Activated CD8-positive, alpha-beta T cell treated with anti-CD3 and anti-CD28 coated beads, Interleukin-2, amount 10 ng/mL, durations not matched to agents 7 days and 5 days (primary cell): ENCODE measurements around the gene JUP. TPM values are rescaled to one million over a fixed set of nuclear protein-coding genes. Genes with fewer than 3 reads are reported as not detected.

ENCODE experiments used
- ATAC-seq: fragments of 150-1000 bp; cut with Tn5 transposase; one replicate; pipeline ENCODE4 v1.10.0; 2021; ENCODE audit warnings: moderate library complexity
- CTCF ChIA-PET: fragments of 350-600 bp; sonication (Branson Sonifier 250); formaldehyde crosslinking; loops from one replicate; lab custom pipeline; 2021; ENCODE audit warnings: antibody characterized with exemption; lab: Charles Lee
- POLR2A ChIA-PET: fragments of 350-600 bp; sonication (Branson Sonifier 250); formaldehyde crosslinking; loops from one replicate; lab custom pipeline; 2021; ENCODE audit warnings: antibody characterized with exemption; lab: Charles Lee
- DNase-seq: peaks from one replicate; pipeline ENCODE4 v3.0.0-alpha.2; 2020
- H3K27ac Mint-ChIP-seq: one replicate; pipeline ENCODE4 v1.8.0; 2021; ENCODE audit warnings: mild to moderate bottlenecking, mixed read lengths
- H3K27me3 Mint-ChIP-seq: one replicate; pipeline ENCODE4 v1.8.0; 2021; ENCODE audit warnings: low read depth, mixed read lengths
- H3K36me3 Mint-ChIP-seq: one replicate; pipeline ENCODE4 v1.8.0; 2021; ENCODE audit warnings: low read depth, mixed read lengths
- H3K4me1 Mint-ChIP-seq: one replicate; pipeline ENCODE4 v1.8.0; 2021; ENCODE audit warnings: low read depth, mixed read lengths
- H3K4me3 Mint-ChIP-seq: one replicate; pipeline ENCODE4 v1.8.0; 2021; ENCODE audit warnings: mild to moderate bottlenecking, mixed read lengths
- H3K9me3 Mint-ChIP-seq: one replicate; pipeline ENCODE4 v1.8.0; 2022; ENCODE audit warnings: mixed read lengths; ENCODE audit not compliant: insufficient read depth
- total RNA-seq, 2 experiments: library from RNA; stranded (reverse); gene quantifications; one replicate each; pipeline ENCODE4 v1.2.3, GENCODE V29; 2021

The JUP gene
- total RNA-seq, 2 experiments from 2014 or later: 5.2 to 6.0 TPM

DNA sequence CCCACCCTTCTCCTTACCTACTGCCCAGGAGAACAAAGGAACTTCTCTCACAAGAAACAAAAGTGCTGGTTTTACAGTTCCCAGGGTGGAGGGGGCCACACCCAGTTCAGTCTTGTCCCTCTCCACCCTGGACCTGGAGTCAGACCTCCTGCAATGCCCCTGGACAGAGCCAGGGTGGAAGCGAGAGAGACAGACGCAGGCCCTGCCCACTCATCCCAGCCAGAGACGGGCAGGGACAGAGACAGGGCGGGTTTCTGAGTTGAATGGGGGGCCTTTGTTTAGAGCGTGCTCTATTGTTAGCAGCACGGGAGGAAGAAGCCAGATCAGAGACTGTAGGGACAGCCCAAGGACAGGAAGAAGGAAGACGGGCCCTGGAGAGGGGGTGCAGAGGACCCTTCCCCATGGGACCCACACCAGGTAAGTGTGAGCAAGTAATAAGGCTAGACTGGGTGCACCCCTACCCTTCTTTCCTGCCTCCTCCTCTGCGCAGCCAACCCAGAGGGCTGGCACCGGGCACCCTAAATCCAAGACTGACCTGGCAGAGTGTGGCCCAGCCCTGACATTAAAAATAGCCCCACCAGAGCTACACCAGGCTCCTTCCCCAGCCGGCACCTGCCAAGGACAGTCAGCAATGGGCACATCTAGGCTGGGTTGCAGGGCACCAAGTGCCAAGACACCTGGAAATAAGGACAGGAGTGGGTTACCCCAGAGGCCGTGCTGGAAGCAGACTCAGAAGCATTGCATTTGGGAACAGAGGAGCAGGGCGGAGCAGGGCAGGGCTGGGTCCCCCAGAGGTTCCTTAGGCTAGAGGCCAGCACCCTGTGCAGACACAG, 10.9 kb downstream of the JUP start:
- DNase-seq (no peak), ATAC-seq (no peak)
- no peaks in the 10 kb centered on the region for H3K36me3 Mint-ChIP-seq
- H3K4me3 Mint-ChIP-seq: no peak overlapping the region
- POLR2A ChIA-PET: no interaction called here
- peaks cover 5% of the 10 kb centered on the region for H3K4me1 Mint-ChIP-seq
- no peak overlapping the region for H3K27ac Mint-ChIP-seq
- no peaks in the 10 kb centered on the region for H3K9me3 Mint-ChIP-seq
- no peaks in the 10 kb centered on the region for H3K27me3 Mint-ChIP-seq
- CTCF ChIA-PET: no interaction called here

DNA sequence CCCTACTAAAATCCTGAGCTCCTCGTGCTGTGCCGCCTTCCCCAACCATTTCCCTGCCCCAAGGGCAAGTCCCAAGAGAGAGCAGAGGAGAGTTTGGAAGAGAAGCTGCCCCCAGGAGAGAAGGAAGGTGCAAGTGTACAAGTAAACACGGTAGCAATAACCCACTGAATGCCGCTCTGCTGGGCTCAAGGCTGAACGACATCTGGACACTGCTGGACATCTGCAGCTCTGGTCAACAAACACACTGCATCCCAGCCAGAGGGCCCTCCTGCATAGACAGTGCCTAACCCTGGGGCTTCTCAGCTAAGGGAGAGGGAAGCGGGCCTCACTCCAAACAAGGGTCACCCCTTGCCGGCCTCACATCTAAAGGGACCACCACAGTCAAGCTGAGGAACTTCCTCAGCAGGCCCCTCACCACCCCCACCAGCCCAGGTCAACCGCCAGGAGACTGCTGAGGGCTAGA, 12.7 kb downstream of the JUP start:
- H3K9me3 Mint-ChIP-seq: no peaks in the 10 kb centered on the region
- DNase-seq (no peak), ATAC-seq (no peak)
- H3K27ac Mint-ChIP-seq: no peak overlapping the region
- no peak overlapping the region for H3K4me3 Mint-ChIP-seq
- H3K4me1 Mint-ChIP-seq: peaks cover 5% of the 10 kb centered on the region
- H3K36me3 Mint-ChIP-seq: no peaks in the 10 kb centered on the region
- ChIA-PET CTCF (interaction anchor here (1.3 kb wide), 1 partner anchor 28 kb away, joined by 3 read pairs; no protein-coding TSS in a partner anchor), POLR2A (interaction anchor here (0.6 kb wide), 1 partner anchor 1245 kb away, joined by 3 read pairs; no protein-coding TSS in a partner anchor)
- H3K27me3 Mint-ChIP-seq: no peaks in the 10 kb centered on the region

DNA sequence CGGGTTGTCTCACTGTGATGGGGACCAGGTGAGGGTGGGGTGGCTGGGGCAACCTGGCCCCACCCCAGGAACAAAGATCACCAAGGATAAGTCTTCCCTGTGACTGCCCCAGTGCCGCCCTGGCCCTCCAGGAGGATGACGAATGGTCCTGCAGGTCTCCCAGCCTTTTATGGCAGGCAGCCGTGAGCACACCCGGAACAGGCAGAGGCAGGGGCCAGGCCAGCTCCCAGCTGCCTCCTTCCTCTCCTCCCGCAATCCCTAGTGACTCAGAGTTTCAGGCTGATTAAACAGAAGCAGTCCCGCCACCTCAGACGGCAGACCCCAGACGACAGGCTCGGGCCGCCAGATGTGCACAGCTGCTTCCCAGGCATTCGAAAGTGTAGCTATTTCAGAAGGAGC, 13.3 kb downstream of the JUP start:
- H3K4me1 Mint-ChIP-seq: peaks cover 5% of the 10 kb centered on the region
- H3K36me3 Mint-ChIP-seq: no peaks in the 10 kb centered on the region
- DNase-seq (no peak), ATAC-seq (no peak)
- H3K4me3 Mint-ChIP-seq: no peak overlapping the region
- no peak overlapping the region for H3K27ac Mint-ChIP-seq
- no peaks in the 10 kb centered on the region for H3K9me3 Mint-ChIP-seq
- no peaks in the 10 kb centered on the region for H3K27me3 Mint-ChIP-seq
- ChIA-PET CTCF (interaction anchor here (1.3 kb wide), 1 partner anchor 28 kb away, joined by 3 read pairs; no protein-coding TSS in a partner anchor), POLR2A (no interaction called here)

DNA sequence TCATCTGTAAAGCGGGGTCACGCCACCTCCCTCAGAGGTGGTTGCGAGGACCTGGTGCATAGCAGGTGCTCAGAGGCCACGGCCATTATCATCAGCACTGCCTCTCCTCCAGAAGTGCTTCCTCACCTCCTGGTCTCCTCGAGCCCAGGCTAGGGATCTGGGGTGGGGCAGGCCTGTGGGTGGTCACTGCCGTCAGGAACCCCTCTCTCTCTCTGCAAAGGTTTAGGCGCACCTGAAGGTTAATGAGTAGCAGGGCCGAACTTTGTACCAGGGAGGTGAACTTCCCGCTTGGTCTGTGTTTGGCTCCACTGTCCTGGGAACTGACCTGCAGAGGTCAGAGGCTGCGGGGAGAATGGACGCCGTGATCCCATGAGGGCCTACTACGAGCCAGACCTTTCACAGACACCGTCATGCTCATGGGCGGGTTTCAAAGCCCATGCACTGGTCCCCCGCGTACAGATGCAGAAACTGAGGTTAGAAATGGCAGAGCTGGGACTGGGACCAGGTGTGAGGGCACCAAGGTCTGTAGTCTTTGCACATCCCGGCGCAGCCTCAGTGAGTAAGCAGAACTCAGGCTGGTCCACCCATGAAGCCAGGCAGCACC, 13.8 kb downstream of the JUP start:
- no peaks in the 10 kb centered on the region for H3K36me3 Mint-ChIP-seq
- peaks cover 5% of the 10 kb centered on the region for H3K4me1 Mint-ChIP-seq
- DNase-seq: no peak
- H3K27me3 Mint-ChIP-seq: no peaks in the 10 kb centered on the region
- POLR2A ChIA-PET: no interaction called here
- CTCF ChIA-PET: interaction anchor here (1.3 kb wide), 1 partner anchor 29 kb away, joined by 3 read pairs; no protein-coding TSS in a partner anchor
- no peak overlapping the region for H3K27ac Mint-ChIP-seq
- H3K9me3 Mint-ChIP-seq: no peaks in the 10 kb centered on the region
- no peak for ATAC-seq
- no peak overlapping the region for H3K4me3 Mint-ChIP-seq

DNA sequence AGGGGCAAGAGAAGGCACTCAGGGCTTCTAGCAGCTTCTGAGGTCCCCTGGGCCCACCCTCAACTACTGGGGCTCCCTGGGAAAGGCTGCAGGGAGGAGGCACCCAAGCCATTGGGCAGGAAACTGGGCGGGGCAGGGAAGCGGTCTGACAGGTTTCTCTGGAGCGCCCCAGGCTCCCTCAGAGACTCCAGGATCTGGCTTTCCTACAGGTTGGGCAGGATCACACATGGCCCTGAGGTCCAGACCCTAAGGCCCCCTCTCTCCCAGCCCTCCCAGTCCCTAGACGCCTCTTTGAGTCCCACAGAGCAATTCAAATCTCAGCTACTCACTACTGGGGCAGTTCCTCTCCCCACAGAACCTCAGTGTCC, 14.3 kb downstream of the JUP start:
- H3K9me3 Mint-ChIP-seq: no peaks in the 10 kb centered on the region
- H3K27ac Mint-ChIP-seq: no peak overlapping the region
- no peak overlapping the region for H3K4me3 Mint-ChIP-seq
- ChIA-PET CTCF (interaction anchor here (1.3 kb wide), 1 partner anchor 29 kb away, joined by 3 read pairs; no protein-coding TSS in a partner anchor), POLR2A (no interaction called here)
- no peaks in the 10 kb centered on the region for H3K36me3 Mint-ChIP-seq
- H3K27me3 Mint-ChIP-seq: no peaks in the 10 kb centered on the region
- peaks cover 5% of the 10 kb centered on the region for H3K4me1 Mint-ChIP-seq
- no peak for ATAC-seq
- no peak for DNase-seq

DNA sequence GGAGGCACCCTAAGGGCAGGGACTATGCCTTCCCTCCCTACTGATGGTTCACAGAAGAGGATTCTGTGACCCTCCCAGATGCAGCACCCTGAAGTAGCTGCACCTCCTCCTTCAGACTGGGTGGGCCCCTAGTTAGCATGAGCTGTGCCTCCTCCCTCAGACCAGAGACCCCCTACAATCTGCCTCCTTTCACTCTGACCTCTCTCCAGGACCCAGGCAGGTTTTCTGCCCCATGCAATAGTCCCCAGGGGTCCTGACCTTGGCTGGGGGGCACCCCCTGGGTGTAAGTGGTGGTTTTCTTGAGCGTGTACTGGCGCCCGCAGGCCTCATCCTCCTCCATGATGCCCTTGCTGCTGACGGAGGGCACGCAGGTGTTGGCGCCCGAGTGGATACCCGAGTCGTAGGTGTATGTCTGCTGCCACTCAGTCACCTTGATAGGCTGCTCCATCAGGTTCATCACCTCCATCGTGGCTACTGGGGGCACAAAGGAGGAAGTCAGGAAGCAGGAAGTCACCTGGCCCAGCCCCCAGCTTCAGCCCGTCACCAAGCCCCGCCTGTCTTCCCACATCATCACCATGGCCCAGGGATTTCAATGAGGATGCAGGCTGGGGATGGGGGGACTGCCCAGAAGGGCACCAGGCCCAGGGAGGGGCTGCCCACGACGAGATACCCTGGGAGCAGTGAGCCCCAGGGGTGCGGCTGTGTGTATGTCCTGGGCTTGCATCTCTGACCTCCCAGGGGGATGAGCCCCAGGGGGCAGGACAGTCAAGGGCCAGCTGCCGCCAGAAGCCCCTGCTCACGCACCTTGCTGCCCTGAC, 14.9 kb downstream of the JUP start:
- CTCF ChIA-PET: no interaction called here
- Mint-ChIP-seq H3K4me1 (peaks cover 5% of the 10 kb centered on the region), H3K27me3 (no peaks in the 10 kb centered on the region), H3K36me3 (no peaks in the 10 kb centered on the region), H3K27ac (peak overlapping the region; percentile 69), H3K4me3 (peak overlapping the region; percentile 40), H3K9me3 (no peaks in the 10 kb centered on the region)
- DNase-seq (no peak), ATAC-seq (no peak)
- POLR2A ChIA-PET: no interaction called here

DNA sequence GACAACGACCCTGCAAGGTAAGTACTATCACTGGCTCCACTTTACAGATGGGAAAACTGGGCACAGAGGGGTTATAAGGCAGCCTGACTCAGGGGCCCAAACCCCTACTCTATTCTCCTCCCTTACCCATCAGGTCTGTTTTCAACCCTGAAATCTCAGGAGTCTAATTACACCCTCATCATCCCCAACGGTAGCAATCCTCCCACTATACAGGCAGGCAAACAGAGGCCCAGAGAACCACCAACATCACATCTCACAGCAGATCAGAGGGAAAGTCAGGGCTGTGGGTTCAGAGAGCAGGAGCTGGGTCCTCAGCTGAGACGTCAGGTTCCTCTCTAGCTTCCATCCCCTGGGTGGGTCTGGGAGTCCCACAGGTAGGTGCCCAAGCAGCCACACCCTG, 16.5 kb downstream of the JUP start:
- H3K27me3 Mint-ChIP-seq: no peaks in the 10 kb centered on the region
- ChIA-PET POLR2A (no interaction called here), CTCF (no interaction called here)
- no peak overlapping the region for H3K4me3 Mint-ChIP-seq
- H3K4me1 Mint-ChIP-seq: peaks cover 5% of the 10 kb centered on the region
- H3K9me3 Mint-ChIP-seq: no peaks in the 10 kb centered on the region
- no peak overlapping the region for H3K27ac Mint-ChIP-seq
- DNase-seq (no peak), ATAC-seq (no peak)
- H3K36me3 Mint-ChIP-seq: no peaks in the 10 kb centered on the region

DNA sequence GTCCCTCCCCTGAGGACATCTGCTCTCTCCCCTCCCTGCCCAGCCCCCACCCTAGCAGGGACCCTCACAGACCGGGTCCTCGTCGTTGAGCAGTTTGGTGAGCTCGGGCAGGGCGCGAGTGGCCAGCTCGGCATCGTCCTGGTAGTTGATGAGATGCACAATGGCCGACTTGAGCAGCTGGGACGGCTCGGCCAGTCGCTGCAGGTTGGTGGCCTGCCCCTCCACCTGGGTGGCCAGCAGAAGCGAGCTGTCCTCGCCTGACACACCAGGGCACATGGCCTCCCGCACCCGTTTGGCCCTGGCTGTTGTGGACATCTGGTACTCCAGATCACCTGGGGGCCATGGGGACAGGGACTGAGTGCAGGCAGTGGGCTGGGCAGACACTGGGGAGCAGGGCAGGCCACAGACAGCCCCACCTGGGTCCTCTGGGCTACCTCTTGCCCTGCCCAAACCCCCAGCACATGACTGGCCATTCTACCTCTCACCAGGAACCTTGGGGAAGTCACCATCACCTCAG, 17.1 kb downstream of the JUP start:
- CTCF ChIA-PET: no interaction called here
- Mint-ChIP-seq H3K27me3 (no peaks in the 10 kb centered on the region), H3K4me3 (no peak overlapping the region), H3K4me1 (peaks cover 5% of the 10 kb centered on the region), H3K27ac (no peak overlapping the region), H3K9me3 (no peaks in the 10 kb centered on the region), H3K36me3 (no peaks in the 10 kb centered on the region)
- ATAC-seq: no peak
- POLR2A ChIA-PET: no interaction called here
- no peak for DNase-seq

DNA sequence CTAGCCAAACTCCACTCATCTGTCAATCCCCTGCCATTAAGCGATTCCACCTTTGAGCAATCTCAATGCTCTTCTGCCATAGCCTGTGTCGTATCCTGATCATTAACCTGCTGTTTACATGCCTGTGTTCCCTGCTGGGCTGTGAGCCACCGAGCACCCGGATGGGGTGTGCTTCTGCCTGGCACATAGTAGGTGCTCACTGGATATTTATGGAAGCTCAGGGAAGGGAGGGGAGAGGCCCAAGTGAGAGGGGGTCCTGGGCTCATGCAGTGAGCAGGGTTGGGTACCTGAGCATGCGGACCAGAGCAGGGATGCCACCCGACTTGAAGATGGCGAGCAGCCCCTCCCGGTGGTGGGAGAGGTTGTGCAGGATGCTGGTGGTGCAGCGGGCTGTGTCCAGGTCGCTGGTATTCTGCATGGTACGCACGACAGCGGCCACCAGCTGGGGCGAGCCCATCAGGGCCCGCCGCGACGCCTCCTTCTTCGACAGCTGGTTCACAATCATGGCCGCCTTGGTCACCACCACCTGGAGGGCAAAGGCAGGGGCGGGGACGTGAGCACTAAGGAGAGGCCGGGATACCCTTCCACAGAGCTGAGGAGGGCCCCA, 17.7 kb downstream of the JUP start:
- POLR2A ChIA-PET: no interaction called here

DNA sequence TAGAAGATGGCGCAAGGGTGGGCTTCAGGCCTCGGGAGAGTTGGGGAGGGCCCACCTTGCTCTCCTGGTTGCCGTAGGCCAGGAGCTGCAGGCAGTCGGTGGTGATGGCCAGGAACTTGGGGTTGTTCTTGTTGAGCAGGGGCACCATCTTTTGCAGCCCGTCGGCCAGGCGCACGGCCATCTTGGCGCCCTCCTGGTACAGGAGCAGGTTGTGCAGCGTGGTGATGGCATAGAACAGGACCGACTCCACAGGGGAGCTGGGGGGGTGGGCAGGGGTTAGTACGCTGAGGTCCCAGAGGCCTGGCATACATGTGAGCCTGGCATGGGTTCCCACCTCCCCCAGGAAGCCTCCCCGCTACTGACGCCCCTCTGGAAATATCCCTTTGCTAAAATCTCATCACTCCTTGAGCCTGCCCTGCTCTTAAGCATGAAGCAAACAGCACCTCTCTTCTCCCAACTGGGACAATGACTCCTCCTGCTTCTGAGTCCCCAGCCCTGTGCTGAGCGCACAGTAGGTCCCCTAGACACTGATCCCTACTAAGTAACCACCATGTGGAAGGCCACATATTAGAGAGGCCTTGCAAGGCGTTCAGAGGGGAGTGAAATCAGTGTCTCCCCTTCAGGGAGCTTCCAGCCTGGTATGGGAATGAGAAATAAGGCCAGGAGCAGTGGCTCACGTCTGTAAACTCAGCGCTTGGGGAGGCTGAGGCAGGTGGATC, 19.0 kb downstream of the JUP start:
- Mint-ChIP-seq H3K27me3 (no peaks in the 10 kb centered on the region), H3K27ac (no peak overlapping the region), H3K4me1 (peaks cover 5% of the 10 kb centered on the region), H3K4me3 (no peak overlapping the region), H3K9me3 (no peaks in the 10 kb centered on the region), H3K36me3 (no peaks in the 10 kb centered on the region)
- no peak for ATAC-seq
- ChIA-PET POLR2A (no interaction called here), CTCF (no interaction called here)
- no peak for DNase-seq

More for the DNA sequence above, 17.7 kb downstream of the JUP start:
- H3K9me3 Mint-ChIP-seq: no peaks in the 10 kb centered on the region
- H3K4me1 Mint-ChIP-seq: peaks cover 5% of the 10 kb centered on the region
- ATAC-seq (no peak), DNase-seq (no peak)
- no peak overlapping the region for H3K27ac Mint-ChIP-seq
- CTCF ChIA-PET: no interaction called here
- H3K36me3 Mint-ChIP-seq: no peaks in the 10 kb centered on the region
- H3K4me3 Mint-ChIP-seq: no peak overlapping the region
- no peaks in the 10 kb centered on the region for H3K27me3 Mint-ChIP-seq

DNA sequence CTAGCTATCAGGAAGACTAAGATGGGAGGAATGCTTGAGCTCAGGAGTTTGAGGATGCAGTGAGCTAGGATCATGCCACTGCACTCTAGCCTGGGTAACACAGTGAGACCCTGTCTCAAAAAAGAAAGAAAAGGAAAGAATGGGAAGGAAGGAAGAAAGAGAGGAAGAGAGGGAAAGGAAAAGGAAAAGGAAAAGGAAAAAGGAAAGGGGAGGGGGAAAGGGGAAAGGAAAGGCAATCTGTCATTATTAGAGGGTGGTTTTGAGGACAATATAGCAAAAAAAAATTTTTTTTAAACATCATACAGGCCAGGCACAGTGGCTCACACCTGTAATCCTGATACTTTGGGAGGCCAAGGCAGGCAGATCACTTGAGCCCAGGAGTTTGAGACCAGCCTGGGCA, 20.4 kb downstream of the JUP start:
- no peak overlapping the region for H3K4me3 Mint-ChIP-seq
- DNase-seq (no peak), ATAC-seq (no peak)
- H3K4me1 Mint-ChIP-seq: no peaks in the 10 kb centered on the region
- H3K27ac Mint-ChIP-seq: no peak overlapping the region
- ChIA-PET POLR2A (no interaction called here), CTCF (interaction anchor here (0.6 to 1.7 kb wide), 2 partner anchors 20 to 234 kb away, joined by 3 to 9 read pairs; partner anchors contain the start of gene JUP)
- H3K36me3 Mint-ChIP-seq: no peaks in the 10 kb centered on the region
- no peaks in the 10 kb centered on the region for H3K27me3 Mint-ChIP-seq
- H3K9me3 Mint-ChIP-seq: no peaks in the 10 kb centered on the region
